ENCODE data around the gene HOXD11. TPM values are rescaled to one million over a fixed set of nuclear protein-coding genes. Genes with fewer than 3 reads are reported as not detected.
A peak's percentile ranks its signal among the peaks of the same experiment; 100 is the strongest.

The HOXD11 gene
- polyA plus RNA-seq, 1 donor from 2014 or later: not detected

GRCh38 chr2:176130957-176131847, 24.1 kb downstream of the HOXD11 start:
- Histone ChIP-seq H3K4me3 (ENCODE audit: low read length) (peak overlapping the region; percentile 58), H3K27me3 (ENCODE audit: insufficient read depth, low read depth, low read length) (peaks cover 97% of the 10 kb centered on the region), H3F3A (ENCODE audit: insufficient read depth, low read length, poor library complexity, severe bottlenecking) (no peaks in the 10 kb centered on the region), H3K9me2 (ENCODE audit: insufficient read depth, low read length) (no peaks in the 10 kb centered on the region), H2AFZ (ENCODE audit: low read depth, low read length) (no peak overlapping the region), H3K36me3 (ENCODE audit: insufficient read depth, low read length) (no peaks in the 10 kb centered on the region), H4K20me1 (ENCODE audit: insufficient read depth) (no peaks in the 10 kb centered on the region), H3K9ac (ENCODE audit: low read length) (no peak overlapping the region), H3K4me2 (ENCODE audit: low read length) (no peak overlapping the region), H3K27ac (ENCODE audit: low read length) (no peak overlapping the region), H3K9me3 (ENCODE audit: low read length) (no peaks in the 10 kb centered on the region), H3K79me2 (replicated peaks; ENCODE audit: insufficient read depth, low read length) (no peaks in the 10 kb centered on the region)
- TF ChIP-seq, protein P1, sequence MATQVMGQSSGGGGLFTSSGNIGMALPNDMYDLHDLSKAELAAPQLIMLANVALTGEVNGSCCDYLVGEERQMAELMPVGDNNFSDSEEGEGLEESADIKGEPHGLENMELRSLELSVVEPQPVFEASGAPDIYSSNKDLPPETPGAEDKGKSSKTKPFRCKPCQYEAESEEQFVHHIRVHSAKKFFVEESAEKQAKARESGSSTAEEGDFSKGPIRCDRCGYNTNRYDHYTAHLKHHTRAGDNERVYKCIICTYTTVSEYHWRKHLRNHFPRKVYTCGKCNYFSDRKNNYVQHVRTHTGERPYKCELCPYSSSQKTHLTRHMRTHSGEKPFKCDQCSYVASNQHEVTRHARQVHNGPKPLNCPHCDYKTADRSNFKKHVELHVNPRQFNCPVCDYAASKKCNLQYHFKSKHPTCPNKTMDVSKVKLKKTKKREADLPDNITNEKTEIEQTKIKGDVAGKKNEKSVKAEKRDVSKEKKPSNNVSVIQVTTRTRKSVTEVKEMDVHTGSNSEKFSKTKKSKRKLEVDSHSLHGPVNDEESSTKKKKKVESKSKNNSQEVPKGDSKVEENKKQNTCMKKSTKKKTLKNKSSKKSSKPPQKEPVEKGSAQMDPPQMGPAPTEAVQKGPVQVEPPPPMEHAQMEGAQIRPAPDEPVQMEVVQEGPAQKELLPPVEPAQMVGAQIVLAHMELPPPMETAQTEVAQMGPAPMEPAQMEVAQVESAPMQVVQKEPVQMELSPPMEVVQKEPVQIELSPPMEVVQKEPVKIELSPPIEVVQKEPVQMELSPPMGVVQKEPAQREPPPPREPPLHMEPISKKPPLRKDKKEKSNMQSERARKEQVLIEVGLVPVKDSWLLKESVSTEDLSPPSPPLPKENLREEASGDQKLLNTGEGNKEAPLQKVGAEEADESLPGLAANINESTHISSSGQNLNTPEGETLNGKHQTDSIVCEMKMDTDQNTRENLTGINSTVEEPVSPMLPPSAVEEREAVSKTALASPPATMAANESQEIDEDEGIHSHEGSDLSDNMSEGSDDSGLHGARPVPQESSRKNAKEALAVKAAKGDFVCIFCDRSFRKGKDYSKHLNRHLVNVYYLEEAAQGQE (IDR thresholded peaks at IDR 0.05; ENCODE audit: borderline replicate concordance): no peak
- TF ChIP-seq TAF1 (IDR thresholded peaks at IDR 0.05; ENCODE audit: low read depth): no peak
- TF ChIP-seq EP300 (conservative IDR thresholded peaks at IDR 0.05; ENCODE audit: poor library complexity, severe bottlenecking): no peak
- TF ChIP-seq, protein P2, sequence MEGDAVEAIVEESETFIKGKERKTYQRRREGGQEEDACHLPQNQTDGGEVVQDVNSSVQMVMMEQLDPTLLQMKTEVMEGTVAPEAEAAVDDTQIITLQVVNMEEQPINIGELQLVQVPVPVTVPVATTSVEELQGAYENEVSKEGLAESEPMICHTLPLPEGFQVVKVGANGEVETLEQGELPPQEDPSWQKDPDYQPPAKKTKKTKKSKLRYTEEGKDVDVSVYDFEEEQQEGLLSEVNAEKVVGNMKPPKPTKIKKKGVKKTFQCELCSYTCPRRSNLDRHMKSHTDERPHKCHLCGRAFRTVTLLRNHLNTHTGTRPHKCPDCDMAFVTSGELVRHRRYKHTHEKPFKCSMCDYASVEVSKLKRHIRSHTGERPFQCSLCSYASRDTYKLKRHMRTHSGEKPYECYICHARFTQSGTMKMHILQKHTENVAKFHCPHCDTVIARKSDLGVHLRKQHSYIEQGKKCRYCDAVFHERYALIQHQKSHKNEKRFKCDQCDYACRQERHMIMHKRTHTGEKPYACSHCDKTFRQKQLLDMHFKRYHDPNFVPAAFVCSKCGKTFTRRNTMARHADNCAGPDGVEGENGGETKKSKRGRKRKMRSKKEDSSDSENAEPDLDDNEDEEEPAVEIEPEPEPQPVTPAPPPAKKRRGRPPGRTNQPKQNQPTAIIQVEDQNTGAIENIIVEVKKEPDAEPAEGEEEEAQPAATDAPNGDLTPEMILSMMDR (IDR thresholded peaks at IDR 0.05; ENCODE audit: poor library complexity, severe bottlenecking): no peak
- TF ChIP-seq POLR2AphosphoS5 (IDR thresholded peaks at IDR 0.05): peak; percentile 51
- TF ChIP-seq RAD21 (conservative IDR thresholded peaks at IDR 0.05): no peak

GRCh38 chr2:176131848-176132158, 24.7 kb downstream of the HOXD11 start:
- H3F3A ChIP-seq (ENCODE audit: insufficient read depth, low read length, poor library complexity, severe bottlenecking): no peaks in the 10 kb centered on the region
- H3K9me3 ChIP-seq (ENCODE audit: low read length): no peaks in the 10 kb centered on the region
- no peaks in the 10 kb centered on the region for H3K79me2 ChIP-seq (replicated peaks; ENCODE audit: insufficient read depth, low read length)
- no peak overlapping the region for H2AFZ ChIP-seq (ENCODE audit: low read depth, low read length)
- H4K20me1 ChIP-seq (ENCODE audit: insufficient read depth): no peaks in the 10 kb centered on the region
- no peaks in the 10 kb centered on the region for H3K9me2 ChIP-seq (ENCODE audit: insufficient read depth, low read length)
- H3K9ac ChIP-seq (ENCODE audit: low read length): no peak overlapping the region
- no peak overlapping the region for H3K4me3 ChIP-seq (ENCODE audit: low read length)
- peaks cover 97% of the 10 kb centered on the region for H3K27me3 ChIP-seq (ENCODE audit: insufficient read depth, low read depth, low read length)
- TF ChIP-seq EZH2 (IDR thresholded peaks at IDR 0.05; ENCODE audit: borderline replicate concordance, insufficient read depth, low read length, poor library complexity, severe bottlenecking) (no peak), MXI1 (conservative IDR thresholded peaks at IDR 0.05; ENCODE audit: poor library complexity, severe bottlenecking) (no peak), EP300 (conservative IDR thresholded peaks at IDR 0.05; ENCODE audit: poor library complexity, severe bottlenecking) (no peak), POLR2AphosphoS5 (IDR thresholded peaks at IDR 0.05) (no peak), RAD21 (conservative IDR thresholded peaks at IDR 0.05) (no peak), TAF1 (IDR thresholded peaks at IDR 0.05; ENCODE audit: low read depth) (no peak), SMC3 (conservative IDR thresholded peaks at IDR 0.05; ENCODE audit: poor library complexity) (no peak)
- TF ChIP-seq, protein P1 (IDR thresholded peaks at IDR 0.05; ENCODE audit: borderline replicate concordance): no peak
- TF ChIP-seq, protein P2 (IDR thresholded peaks at IDR 0.05; ENCODE audit: poor library complexity, severe bottlenecking): no peak
- no peak overlapping the region for H3K4me2 ChIP-seq (ENCODE audit: low read length)
- no peak overlapping the region for H3K27ac ChIP-seq (ENCODE audit: low read length)
- H3K36me3 ChIP-seq (ENCODE audit: insufficient read depth, low read length): no peaks in the 10 kb centered on the region
